Measurements from ENCODE around the gene TTYH1.
A peak's percentile ranks its signal among the peaks of the same experiment; 100 is the strongest.
"Not testable (repeated sequence)": the region's sequence is repeated elsewhere in the genome, so short reads cannot be mapped to it uniquely, and the experiment has no call there.

TTYH1 gene

DNA sequence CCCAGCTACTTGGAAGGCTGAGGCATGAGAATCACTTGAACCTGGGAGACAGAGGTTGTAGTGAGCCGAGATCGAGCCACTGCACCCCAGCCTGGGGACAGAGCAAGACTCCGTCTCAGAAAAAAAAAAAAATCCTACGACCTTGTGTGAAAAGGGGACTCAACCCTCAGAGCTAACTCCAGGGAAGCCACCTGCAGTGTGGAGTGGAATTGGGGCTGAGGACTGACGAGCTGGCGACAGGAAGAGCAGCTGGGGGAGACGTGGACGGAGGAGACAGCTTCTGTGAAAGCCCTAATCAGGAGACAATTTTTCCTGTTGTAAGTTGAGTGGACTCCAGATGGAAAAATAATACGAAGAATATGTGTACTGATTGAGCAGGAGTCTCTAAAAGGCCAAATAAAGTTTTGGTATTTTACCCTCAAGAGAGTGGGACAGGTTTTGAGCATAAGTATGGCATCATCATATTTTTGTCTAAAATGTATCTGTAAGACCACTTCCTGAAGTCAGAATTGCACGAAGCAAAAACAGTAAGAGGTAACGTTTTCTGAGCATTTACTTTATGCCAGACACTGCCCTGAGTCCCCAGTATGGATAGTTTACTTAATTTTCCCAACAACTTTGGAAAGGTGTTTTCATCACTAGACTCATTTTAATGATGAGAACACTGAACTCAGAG, 38.5 kb upstream of the TTYH1 start:
- no peak for TF ChIP-seq GABPA (IDR thresholded peaks at IDR 0.05; ENCODE audit: low read depth)
- TF ChIP-seq, protein P1, sequence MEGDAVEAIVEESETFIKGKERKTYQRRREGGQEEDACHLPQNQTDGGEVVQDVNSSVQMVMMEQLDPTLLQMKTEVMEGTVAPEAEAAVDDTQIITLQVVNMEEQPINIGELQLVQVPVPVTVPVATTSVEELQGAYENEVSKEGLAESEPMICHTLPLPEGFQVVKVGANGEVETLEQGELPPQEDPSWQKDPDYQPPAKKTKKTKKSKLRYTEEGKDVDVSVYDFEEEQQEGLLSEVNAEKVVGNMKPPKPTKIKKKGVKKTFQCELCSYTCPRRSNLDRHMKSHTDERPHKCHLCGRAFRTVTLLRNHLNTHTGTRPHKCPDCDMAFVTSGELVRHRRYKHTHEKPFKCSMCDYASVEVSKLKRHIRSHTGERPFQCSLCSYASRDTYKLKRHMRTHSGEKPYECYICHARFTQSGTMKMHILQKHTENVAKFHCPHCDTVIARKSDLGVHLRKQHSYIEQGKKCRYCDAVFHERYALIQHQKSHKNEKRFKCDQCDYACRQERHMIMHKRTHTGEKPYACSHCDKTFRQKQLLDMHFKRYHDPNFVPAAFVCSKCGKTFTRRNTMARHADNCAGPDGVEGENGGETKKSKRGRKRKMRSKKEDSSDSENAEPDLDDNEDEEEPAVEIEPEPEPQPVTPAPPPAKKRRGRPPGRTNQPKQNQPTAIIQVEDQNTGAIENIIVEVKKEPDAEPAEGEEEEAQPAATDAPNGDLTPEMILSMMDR (IDR thresholded peaks at IDR 0.05; ENCODE audit: insufficient read depth, low read length), result no peak
- no peak for TF ChIP-seq POLR2AphosphoS5 (IDR thresholded peaks at IDR 0.05; ENCODE audit: low read depth)
- TF ChIP-seq, protein P2, sequence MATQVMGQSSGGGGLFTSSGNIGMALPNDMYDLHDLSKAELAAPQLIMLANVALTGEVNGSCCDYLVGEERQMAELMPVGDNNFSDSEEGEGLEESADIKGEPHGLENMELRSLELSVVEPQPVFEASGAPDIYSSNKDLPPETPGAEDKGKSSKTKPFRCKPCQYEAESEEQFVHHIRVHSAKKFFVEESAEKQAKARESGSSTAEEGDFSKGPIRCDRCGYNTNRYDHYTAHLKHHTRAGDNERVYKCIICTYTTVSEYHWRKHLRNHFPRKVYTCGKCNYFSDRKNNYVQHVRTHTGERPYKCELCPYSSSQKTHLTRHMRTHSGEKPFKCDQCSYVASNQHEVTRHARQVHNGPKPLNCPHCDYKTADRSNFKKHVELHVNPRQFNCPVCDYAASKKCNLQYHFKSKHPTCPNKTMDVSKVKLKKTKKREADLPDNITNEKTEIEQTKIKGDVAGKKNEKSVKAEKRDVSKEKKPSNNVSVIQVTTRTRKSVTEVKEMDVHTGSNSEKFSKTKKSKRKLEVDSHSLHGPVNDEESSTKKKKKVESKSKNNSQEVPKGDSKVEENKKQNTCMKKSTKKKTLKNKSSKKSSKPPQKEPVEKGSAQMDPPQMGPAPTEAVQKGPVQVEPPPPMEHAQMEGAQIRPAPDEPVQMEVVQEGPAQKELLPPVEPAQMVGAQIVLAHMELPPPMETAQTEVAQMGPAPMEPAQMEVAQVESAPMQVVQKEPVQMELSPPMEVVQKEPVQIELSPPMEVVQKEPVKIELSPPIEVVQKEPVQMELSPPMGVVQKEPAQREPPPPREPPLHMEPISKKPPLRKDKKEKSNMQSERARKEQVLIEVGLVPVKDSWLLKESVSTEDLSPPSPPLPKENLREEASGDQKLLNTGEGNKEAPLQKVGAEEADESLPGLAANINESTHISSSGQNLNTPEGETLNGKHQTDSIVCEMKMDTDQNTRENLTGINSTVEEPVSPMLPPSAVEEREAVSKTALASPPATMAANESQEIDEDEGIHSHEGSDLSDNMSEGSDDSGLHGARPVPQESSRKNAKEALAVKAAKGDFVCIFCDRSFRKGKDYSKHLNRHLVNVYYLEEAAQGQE (IDR thresholded peaks at IDR 0.05; ENCODE audit: insufficient replicate concordance, low read depth), result no peak
- TF ChIP-seq SPI1 (IDR thresholded peaks at IDR 0.05; ENCODE audit: borderline replicate concordance, low read depth), result no peak
- Histone ChIP-seq H3K4me3 (replicated peaks; ENCODE audit: insufficient read depth, low read length) (no peak overlapping the region), H3K27me3 (ENCODE audit: insufficient read depth, poor library complexity, severe bottlenecking) (no peaks in the 10 kb centered on the region), H3K27ac (replicated peaks) (peak overlapping the region; percentile 97)
- DNase-seq (ENCODE audit: low read depth in 1 of 2, low spot score in 1 of 2), result no peak

DNA sequence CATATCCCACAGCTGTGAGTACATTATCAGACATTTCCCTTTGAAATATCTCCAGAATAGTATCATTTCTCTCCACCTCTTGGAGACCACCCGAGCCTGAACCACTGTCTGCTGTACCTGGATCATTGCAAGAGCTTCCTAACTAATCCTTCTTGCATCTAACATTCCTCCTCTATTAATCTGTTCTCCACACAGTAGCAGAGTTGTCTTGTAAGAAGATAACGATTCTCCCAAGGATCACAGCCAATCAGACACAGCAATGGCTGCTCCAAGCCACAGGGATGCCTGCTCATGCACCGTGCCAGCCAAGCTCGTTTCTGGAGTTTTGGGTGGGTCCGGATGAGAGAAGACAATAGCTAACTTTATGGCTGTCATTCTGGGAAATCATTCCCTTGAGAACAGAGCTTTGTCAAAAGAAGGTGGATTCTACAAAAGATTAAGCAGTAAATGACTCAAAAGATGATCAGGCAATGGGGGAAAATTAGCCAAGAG, 36.0 kb upstream of the TTYH1 start:
- Histone ChIP-seq H3K4me3 (replicated peaks; ENCODE audit: insufficient read depth, low read length) (no peak overlapping the region), H3K27ac (replicated peaks) (peak overlapping the region; percentile 97), H3K27me3 (ENCODE audit: insufficient read depth, poor library complexity, severe bottlenecking) (no peaks in the 10 kb centered on the region)
- DNase-seq (ENCODE audit: low read depth in 1 of 2, low spot score in 1 of 2), result no peak
- TF ChIP-seq GABPA (IDR thresholded peaks at IDR 0.05; ENCODE audit: low read depth) (no peak), SPI1 (IDR thresholded peaks at IDR 0.05; ENCODE audit: borderline replicate concordance, low read depth) (no peak)
- TF ChIP-seq, protein P1 (IDR thresholded peaks at IDR 0.05; ENCODE audit: insufficient read depth, low read length), result no peak
- TF ChIP-seq, protein P2 (IDR thresholded peaks at IDR 0.05; ENCODE audit: insufficient replicate concordance, low read depth), result no peak

DNA sequence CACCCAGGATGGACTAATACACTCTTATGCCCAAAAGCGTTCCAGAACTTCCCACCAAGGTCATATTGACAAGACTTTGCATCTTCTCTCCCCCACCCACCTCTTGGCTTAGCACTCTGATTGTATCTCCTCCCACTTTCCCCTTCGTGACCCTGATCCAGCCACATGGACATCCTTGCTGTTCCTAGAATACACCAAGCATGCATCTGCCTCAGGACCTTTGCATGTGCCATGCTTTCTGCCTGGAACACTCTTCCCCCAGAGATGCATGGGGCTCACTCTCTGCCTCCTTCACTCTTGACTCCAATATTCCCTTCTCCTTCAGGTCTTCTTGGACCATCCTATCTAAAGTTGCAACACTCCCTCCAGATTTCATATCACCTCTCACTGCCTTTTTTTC, 34.4 kb upstream of the TTYH1 start:
- TF ChIP-seq, protein P2 (IDR thresholded peaks at IDR 0.05; ENCODE audit: insufficient replicate concordance, low read depth), result no peak
- no peak for TF ChIP-seq GABPA (IDR thresholded peaks at IDR 0.05; ENCODE audit: low read depth)
- TF ChIP-seq, protein P1 (IDR thresholded peaks at IDR 0.05; ENCODE audit: insufficient read depth, low read length), result no peak
- TF ChIP-seq SPI1 (IDR thresholded peaks at IDR 0.05; ENCODE audit: borderline replicate concordance, low read depth), result no peak
- no peak for TF ChIP-seq POLR2AphosphoS5 (IDR thresholded peaks at IDR 0.05; ENCODE audit: low read depth)
- Histone ChIP-seq H3K4me3 (replicated peaks; ENCODE audit: insufficient read depth, low read length) (no peak overlapping the region), H3K27ac (replicated peaks) (peak overlapping the region; percentile 25; the same call in 1 of the 2 replicates), H3K27me3 (ENCODE audit: insufficient read depth, poor library complexity, severe bottlenecking) (no peaks in the 10 kb centered on the region)
- DNase-seq (ENCODE audit: low read depth in 1 of 2, low spot score in 1 of 2), result no peak

DNA sequence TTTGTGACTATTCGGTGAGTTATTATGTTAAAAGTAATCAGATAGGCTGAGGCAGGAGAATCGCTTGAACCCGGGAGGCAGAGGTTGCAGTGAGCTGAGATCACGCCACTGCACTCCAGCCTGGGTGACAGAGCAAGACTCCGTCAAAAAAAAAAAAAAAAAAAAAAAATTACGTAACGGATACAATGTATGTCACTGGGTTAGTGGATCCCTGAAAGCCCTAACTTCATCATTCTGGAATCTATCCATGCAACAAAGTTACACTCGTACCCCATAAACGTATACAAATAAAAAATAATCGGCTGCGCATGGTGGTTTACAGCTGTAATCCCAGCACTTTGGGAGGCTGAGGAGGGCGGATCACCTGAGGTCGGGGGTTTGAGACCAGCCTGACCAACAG, 33.2 kb upstream of the TTYH1 start:
- not testable (repeated sequence) for DNase-seq (ENCODE audit: low read depth in 1 of 2, low spot score in 1 of 2); H3K27me3 ChIP-seq (ENCODE audit: insufficient read depth, poor library complexity, severe bottlenecking); H3K4me3 ChIP-seq (replicated peaks; ENCODE audit: insufficient read depth, low read length); H3K27ac ChIP-seq (replicated peaks)
